Bronchial epithelial cell (primary cell): ENCODE results near the gene MLLT10. TPM values are rescaled to one million over a fixed set of nuclear protein-coding genes. Genes with fewer than 3 reads are reported as not detected.

Experiments
- DNase-seq: peaks from one replicate; pipeline ENCODE4 v3.0.0-alpha.2; 2010; ENCODE audit warnings: low read depth
- FAIRE-seq: peaks from 2 replicates; lab custom pipeline; 2011; peaks lifted over from hg19 to GRCh38; lab: Jason Lieb, UNC
- H3K27me3 ChIP-seq: 2 replicates; pipeline ENCODE4 v1.5.1; 2011; ENCODE audit warnings: low read length; ENCODE audit not compliant: control insufficient read depth, insufficient read depth
- H3K36me3 ChIP-seq: 2 replicates; pipeline ENCODE4 v1.5.1; 2011; ENCODE audit warnings: low read length; ENCODE audit not compliant: control insufficient read depth, insufficient read depth
- H3K4me3 ChIP-seq: 2 replicates; pipeline ENCODE4 v1.5.1; 2011; ENCODE audit warnings: mild to moderate bottlenecking, low read depth, low read length, control low read depth
- CTCF ChIP-seq: IDR thresholded peaks from 2 replicates; pipeline ENCODE4 v1.5.1; 2011; ENCODE audit warnings: mild to moderate bottlenecking, moderate library complexity, low read length, control low read depth, inconsistent platforms; ENCODE audit not compliant: insufficient read depth, severe bottlenecking
- total RNA-seq: library from RNA; depleted of rRNA; stranded (reverse); fragments of >200 nt; gene quantifications from 2 replicates; pipeline ENCODE4 v1.2.1, GENCODE V29; 2014

MLLT10 gene
- total RNA-seq, 1 donor from 2014 or later: 40.8 TPM

GRCh38 chr10:21668831-21669230 is 134.8 kb downstream of the MLLT10 start:
- DNase-seq: no peak
- no peak overlapping the region for H3K4me3 ChIP-seq

GRCh38 chr10:21670391-21670790 is 136.4 kb downstream of the MLLT10 start:
- DNase-seq (no peak), FAIRE-seq (no peak)
- Histone ChIP-seq H3K27me3 (no peaks in the 10 kb centered on the region), H3K4me3 (no peak overlapping the region), H3K36me3 (peaks cover 4% of the 10 kb centered on the region)
- no peak for TF ChIP-seq CTCF

More at GRCh38 chr10:21668831-21669230, 134.8 kb downstream of the MLLT10 start:
- peaks cover 4% of the 10 kb centered on the region for H3K36me3 ChIP-seq
- H3K27me3 ChIP-seq: no peaks in the 10 kb centered on the region
- FAIRE-seq: no peak
- no peak for TF ChIP-seq CTCF

DNA sequence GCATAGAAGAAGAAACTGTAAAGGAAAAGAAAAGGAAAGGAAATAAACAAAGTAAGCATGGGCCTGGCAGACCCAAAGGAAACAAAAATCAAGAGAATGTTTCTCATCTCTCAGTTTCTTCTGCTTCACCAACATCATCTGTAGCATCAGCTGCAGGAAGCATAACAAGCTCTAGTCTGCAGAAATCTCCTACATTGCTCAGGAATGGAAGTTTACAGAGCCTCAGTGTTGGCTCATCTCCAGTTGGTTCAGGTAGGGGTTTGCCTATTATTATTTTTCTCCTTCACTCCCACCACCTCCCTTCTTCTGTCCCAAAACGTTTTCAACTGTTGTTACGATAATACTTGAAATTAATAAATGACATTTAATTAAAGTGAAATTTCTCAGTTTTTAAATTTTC is 139.6 kb downstream of the MLLT10 start:
- DNase-seq: no peak
- FAIRE-seq: no peak
- Histone ChIP-seq H3K27me3 (no peaks in the 10 kb centered on the region), H3K4me3 (no peak overlapping the region), H3K36me3 (peaks cover 2% of the 10 kb centered on the region)
- no peak for TF ChIP-seq CTCF

GRCh38 chr10:21675157-21675796 is 141.2 kb downstream of the MLLT10 start:
- peak; percentile 69 for TF ChIP-seq CTCF
- Histone ChIP-seq H3K36me3 (peaks cover 2% of the 10 kb centered on the region), H3K27me3 (no peaks in the 10 kb centered on the region), H3K4me3 (no peak overlapping the region)
- peak; percentile 42 for DNase-seq
- FAIRE-seq: no peak

DNA sequence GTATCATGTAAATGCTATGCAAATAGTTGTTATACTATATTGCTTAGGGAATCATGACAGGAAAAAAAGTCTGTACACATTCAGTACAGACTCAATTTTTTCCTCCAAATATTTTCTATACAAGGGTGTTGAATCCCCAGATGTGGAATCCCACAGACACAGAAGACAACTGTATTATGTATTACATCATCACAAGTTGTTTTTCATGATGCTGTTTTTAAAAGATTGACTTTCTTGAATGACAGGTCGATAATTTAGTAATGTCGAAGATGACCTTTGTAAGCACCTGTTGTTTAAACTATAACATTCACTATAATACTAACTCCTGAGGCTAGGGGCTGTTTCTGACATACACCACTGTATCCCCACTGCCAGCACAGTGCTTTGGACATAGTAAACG is 143.5 kb downstream of the MLLT10 start:
- H3K4me3 ChIP-seq: no peak overlapping the region
- FAIRE-seq (no peak), DNase-seq (no peak)
- no peaks in the 10 kb centered on the region for H3K27me3 ChIP-seq
- TF ChIP-seq CTCF: no peak
- H3K36me3 ChIP-seq: peaks cover 2% of the 10 kb centered on the region

DNA sequence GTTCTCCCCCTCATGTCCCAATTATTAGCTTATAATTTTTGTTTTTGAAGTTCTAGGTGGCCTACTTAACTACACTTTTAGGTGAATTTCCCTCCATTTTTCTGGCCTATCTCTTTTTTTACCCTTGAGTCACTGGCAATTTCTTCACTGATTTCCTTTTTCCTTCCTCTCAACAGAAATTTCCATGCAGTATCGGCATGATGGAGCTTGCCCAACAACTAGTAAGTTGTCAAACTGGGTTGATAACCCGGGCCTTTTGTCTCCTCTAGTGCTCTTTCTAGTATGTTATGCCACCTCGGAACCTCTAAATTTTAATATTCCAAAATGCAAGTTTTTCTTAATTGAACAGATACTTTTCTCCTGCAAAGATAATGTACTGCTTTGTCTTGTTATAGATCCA is 147.1 kb downstream of the MLLT10 start:
- Histone ChIP-seq H3K4me3 (no peak overlapping the region), H3K27me3 (no peaks in the 10 kb centered on the region), H3K36me3 (no peaks in the 10 kb centered on the region)
- no peak for FAIRE-seq
- peak; percentile 79 for DNase-seq
- TF ChIP-seq CTCF: no peak
